ENCODE results near the gene SUPT5H. TPM values are rescaled to one million over a fixed set of nuclear protein-coding genes. Genes with fewer than 3 reads are reported as not detected.

The SUPT5H gene
- total and polyA plus RNA-seq, 2 of the 4 experiments (the other 2 are of a cell fraction), result 75.3 to 116 TPM

DNA sequence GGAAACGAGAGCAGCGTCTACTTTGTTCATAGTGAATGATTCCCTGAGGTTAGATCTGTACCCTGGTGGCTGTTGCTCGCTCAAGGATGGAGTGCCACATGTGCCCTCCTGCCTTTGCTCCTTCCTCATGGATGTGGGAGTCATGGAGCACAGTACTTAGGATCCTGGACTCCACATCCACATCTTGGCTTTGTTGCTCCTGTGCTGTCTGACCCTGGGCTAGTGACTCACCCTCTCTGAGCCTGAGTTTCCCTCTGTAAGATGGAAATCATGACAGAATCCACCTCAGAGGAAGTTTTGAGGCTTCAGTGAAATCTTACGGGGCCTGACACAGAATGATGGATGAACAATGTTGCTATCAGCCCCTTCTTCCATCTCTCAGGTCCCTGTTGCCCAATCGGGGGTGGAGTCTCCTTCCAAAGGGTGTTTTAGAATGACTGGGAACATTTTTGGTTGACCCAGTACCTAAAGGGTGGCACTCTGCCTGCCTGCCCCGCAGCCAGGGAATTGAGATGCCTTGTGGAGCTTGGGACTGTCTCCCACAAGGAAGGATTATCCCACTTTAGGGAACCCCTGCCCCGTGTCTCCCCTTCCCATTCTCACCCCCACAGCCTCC is 25.4 kb downstream of the SUPT5H start:
- ATAC-seq (ENCODE audit: low read depth) (no peak), DNase-seq (peak; percentile 12)
- CTCF ChIA-PET, result no interaction called here
- Histone ChIP-seq H3K9me3 (ENCODE audit: control insufficient read depth, insufficient read depth, low read length) (no peaks in the 10 kb centered on the region), H3K36me3 (ENCODE audit: control insufficient read depth, insufficient read depth, low read length) (peaks cover 92% of the 10 kb centered on the region), H3K4me3 (ENCODE audit: insufficient read depth, low read depth, low read length) (no peak overlapping the region), H2AK9ac (replicated peaks; ENCODE audit: low read depth, low read length, poor library complexity) (peak overlapping the region; percentile 24), H3K79me1 (ENCODE audit: low read depth in 1 of 2, low read length in 2 of 2) (peaks cover 13 to 17% of the 10 kb centered on the region in 2 experiments; a peak in 3 of 4 replicates), H2BK5ac (ENCODE audit: low read depth, low read length, poor library complexity, severe bottlenecking) (no peak overlapping the region), H3K27me3 (ENCODE audit: control insufficient read depth, insufficient read depth, low read length) (no peaks in the 10 kb centered on the region), H4K8ac (ENCODE audit: low read depth in 2 of 2, low read length in 2 of 2) (no peak overlapping the region), H3K9me1 (ENCODE audit: insufficient read depth, low read length) (peaks cover 2% of the 10 kb centered on the region; the same call in 1 of the 2 replicates), H2BK20ac (ENCODE audit: low read depth, low read length) (no peak overlapping the region), H3K9ac (ENCODE audit: low read depth, low read length) (no peak overlapping the region), H3K4me2 (ENCODE audit: low read depth, low read length) (no peak overlapping the region), H2BK15ac (ENCODE audit: low read depth, low read length) (no peak overlapping the region), H3K27ac (ENCODE audit: insufficient read depth, low read length) (no peak overlapping the region), H3K4ac (ENCODE audit: low read depth, low read length) (no peak overlapping the region), H4K91ac (ENCODE audit: insufficient read depth, low read depth, low read length) (no peak overlapping the region), H3K23ac (ENCODE audit: low read depth, low read length) (no peak overlapping the region), H2AFZ (replicated peaks; ENCODE audit: low read length, poor library complexity) (no peak overlapping the region), H2AK5ac (ENCODE audit: low read depth, low read length) (no peak overlapping the region), H4K5ac (ENCODE audit: low read depth, low read length) (no peak overlapping the region), H2BK120ac (ENCODE audit: low read depth, low read length) (no peak overlapping the region), H3K4me1 (ENCODE audit: control insufficient read depth, insufficient read depth, low read length) (no peaks in the 10 kb centered on the region), H3K14ac (replicated peaks; ENCODE audit: low read depth, low read length) (no peak overlapping the region), H3K18ac (ENCODE audit: low read depth, low read length) (no peak overlapping the region), H3K56ac (ENCODE audit: extremely low read depth, insufficient read depth, low read length) (no peak overlapping the region), H4K20me1 (ENCODE audit: insufficient read depth, low read length) (peaks cover 15% of the 10 kb centered on the region)
- TF ChIP-seq, protein P1, sequence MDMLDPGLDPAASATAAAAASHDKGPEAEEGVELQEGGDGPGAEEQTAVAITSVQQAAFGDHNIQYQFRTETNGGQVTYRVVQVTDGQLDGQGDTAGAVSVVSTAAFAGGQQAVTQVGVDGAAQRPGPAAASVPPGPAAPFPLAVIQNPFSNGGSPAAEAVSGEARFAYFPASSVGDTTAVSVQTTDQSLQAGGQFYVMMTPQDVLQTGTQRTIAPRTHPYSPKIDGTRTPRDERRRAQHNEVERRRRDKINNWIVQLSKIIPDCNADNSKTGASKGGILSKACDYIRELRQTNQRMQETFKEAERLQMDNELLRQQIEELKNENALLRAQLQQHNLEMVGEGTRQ (IDR thresholded peaks at IDR 0.05; ENCODE audit: low read depth, low read length), result no peak
- TF ChIP-seq MAZ (IDR thresholded peaks at IDR 0.05; ENCODE audit: borderline replicate concordance, low read depth, low read length), result no peak
- no peak for TF ChIP-seq FOS (IDR thresholded peaks at IDR 0.05; ENCODE audit: low read depth, low read length)
- no peak for TF ChIP-seq RFX5 (IDR thresholded peaks at IDR 0.05; ENCODE audit: low read depth, low read length)
- TF ChIP-seq NFE2L2 (IDR thresholded peaks at IDR 0.05; ENCODE audit: low read depth, low read length), result no peak
- TF ChIP-seq, protein P2, sequence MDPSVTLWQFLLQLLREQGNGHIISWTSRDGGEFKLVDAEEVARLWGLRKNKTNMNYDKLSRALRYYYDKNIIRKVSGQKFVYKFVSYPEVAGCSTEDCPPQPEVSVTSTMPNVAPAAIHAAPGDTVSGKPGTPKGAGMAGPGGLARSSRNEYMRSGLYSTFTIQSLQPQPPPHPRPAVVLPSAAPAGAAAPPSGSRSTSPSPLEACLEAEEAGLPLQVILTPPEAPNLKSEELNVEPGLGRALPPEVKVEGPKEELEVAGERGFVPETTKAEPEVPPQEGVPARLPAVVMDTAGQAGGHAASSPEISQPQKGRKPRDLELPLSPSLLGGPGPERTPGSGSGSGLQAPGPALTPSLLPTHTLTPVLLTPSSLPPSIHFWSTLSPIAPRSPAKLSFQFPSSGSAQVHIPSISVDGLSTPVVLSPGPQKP (IDR thresholded peaks at IDR 0.05; ENCODE audit: borderline replicate concordance, low read depth, low read length), result no peak
- no peak for TF ChIP-seq BHLHE40 (IDR thresholded peaks at IDR 0.05; ENCODE audit: low read depth, low read length)
- no peak for TF ChIP-seq MAFK (IDR thresholded peaks at IDR 0.05; ENCODE audit: low read depth, low read length)
- no peak for TF ChIP-seq MXI1 (IDR thresholded peaks at IDR 0.05; ENCODE audit: borderline replicate concordance, low read depth, low read length)
- TF ChIP-seq CHD1 (IDR thresholded peaks at IDR 0.05; ENCODE audit: low read depth, low read length), result no peak
- TF ChIP-seq SMC3 (IDR thresholded peaks at IDR 0.05; ENCODE audit: low read depth, low read length), result no peak
- no peak; the same call in 1 of the 2 replicates for TF ChIP-seq CEBPB (IDR thresholded peaks at IDR 0.05; ENCODE audit: low read depth, low read length)
- TF ChIP-seq, protein P3, sequence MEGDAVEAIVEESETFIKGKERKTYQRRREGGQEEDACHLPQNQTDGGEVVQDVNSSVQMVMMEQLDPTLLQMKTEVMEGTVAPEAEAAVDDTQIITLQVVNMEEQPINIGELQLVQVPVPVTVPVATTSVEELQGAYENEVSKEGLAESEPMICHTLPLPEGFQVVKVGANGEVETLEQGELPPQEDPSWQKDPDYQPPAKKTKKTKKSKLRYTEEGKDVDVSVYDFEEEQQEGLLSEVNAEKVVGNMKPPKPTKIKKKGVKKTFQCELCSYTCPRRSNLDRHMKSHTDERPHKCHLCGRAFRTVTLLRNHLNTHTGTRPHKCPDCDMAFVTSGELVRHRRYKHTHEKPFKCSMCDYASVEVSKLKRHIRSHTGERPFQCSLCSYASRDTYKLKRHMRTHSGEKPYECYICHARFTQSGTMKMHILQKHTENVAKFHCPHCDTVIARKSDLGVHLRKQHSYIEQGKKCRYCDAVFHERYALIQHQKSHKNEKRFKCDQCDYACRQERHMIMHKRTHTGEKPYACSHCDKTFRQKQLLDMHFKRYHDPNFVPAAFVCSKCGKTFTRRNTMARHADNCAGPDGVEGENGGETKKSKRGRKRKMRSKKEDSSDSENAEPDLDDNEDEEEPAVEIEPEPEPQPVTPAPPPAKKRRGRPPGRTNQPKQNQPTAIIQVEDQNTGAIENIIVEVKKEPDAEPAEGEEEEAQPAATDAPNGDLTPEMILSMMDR (conservative IDR thresholded peaks at IDR 0.05; ENCODE audit: low read depth, low read length), result no peak
- no peak for TF ChIP-seq RAD21 (IDR thresholded peaks at IDR 0.05; ENCODE audit: low read length)
- no peak for TF ChIP-seq POLR2A (IDR thresholded peaks at IDR 0.05; ENCODE audit: low read depth, low read length)
- no peak for TF ChIP-seq RCOR1 (IDR thresholded peaks at IDR 0.05; ENCODE audit: insufficient replicate concordance, low read length)
- BruUV-seq (replicated peaks), result no TSS peak
- WGBS, 2 experiments (ENCODE audit: extremely low coverage in 2 of 2, insufficient read length in 1 of 2), result 72% methylated on average over 2 of the region's 7 CpGs; no CpG with 5 or more reads in 1 of the 2 experiments
- POLR2A ChIA-PET (ENCODE audit: unreplicated experiment), result no interaction called here
- in situ Hi-C loops (cut with MboI; ENCODE audit: low sequenced_read_pairs), result no loop called here
- dilution Hi-C loops (cut with HindIII; ENCODE audit: low sequenced_read_pairs, unreplicated experiment), result no loop called here
- intact Hi-C loops (cut with micrococcal nuclease), result no loop called here
